HG02798 (cell line): ENCODE results near the gene GGTLC2.

Source experiments
- ATAC-seq: cut with Tn5 transposase; IDR thresholded peaks from one replicate; pipeline ENCODE4 v1.9.1; 2021; ENCODE audit warnings: mild to moderate bottlenecking; ENCODE audit not compliant: unreplicated experiment, poor library complexity

Gene GGTLC2

GRCh38 chr22:22687638-22688500, 43.5 kb downstream of the GGTLC2 start:
- ATAC-seq, result no peak

DNA sequence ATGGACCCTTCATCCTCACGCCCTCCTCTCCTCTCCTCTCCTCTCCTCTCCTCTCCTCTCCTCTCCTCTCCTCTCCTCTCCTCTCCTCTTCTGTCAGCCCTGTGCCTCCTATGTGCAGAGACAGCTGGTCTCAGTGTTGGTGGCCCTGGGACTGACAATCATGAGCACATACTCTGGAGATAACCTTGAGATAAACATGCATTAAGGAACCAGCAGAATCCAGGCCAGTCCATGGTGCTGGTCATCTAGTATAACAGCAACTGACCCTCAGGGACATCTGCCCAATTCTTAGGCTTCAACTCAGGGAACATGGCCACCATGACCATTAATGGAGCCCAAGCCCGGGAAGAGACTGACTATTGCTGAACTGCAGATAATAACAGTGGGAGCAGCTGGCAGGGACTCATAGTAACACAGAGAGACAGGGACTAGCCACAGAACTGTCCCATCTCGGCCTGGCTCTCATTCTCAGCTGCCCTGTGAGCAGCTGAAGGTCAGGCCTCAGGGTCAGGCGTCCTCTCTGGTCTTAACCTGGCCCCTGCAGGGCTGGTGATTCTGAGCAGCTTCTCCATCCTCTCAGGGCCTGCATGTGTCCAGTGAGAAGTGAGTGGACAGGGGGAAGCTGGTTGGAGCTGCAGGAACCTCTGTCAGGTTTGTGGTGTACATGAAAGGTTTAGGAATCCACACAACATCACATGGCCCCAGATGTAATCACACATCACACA, 45.4 kb downstream of the GGTLC2 start:
- ATAC-seq, result no peak

- ATAC-seq, result no peak
Observed at GRCh38 chr22:22691055-22691454, 46.6 kb downstream of the GGTLC2 start.

DNA sequence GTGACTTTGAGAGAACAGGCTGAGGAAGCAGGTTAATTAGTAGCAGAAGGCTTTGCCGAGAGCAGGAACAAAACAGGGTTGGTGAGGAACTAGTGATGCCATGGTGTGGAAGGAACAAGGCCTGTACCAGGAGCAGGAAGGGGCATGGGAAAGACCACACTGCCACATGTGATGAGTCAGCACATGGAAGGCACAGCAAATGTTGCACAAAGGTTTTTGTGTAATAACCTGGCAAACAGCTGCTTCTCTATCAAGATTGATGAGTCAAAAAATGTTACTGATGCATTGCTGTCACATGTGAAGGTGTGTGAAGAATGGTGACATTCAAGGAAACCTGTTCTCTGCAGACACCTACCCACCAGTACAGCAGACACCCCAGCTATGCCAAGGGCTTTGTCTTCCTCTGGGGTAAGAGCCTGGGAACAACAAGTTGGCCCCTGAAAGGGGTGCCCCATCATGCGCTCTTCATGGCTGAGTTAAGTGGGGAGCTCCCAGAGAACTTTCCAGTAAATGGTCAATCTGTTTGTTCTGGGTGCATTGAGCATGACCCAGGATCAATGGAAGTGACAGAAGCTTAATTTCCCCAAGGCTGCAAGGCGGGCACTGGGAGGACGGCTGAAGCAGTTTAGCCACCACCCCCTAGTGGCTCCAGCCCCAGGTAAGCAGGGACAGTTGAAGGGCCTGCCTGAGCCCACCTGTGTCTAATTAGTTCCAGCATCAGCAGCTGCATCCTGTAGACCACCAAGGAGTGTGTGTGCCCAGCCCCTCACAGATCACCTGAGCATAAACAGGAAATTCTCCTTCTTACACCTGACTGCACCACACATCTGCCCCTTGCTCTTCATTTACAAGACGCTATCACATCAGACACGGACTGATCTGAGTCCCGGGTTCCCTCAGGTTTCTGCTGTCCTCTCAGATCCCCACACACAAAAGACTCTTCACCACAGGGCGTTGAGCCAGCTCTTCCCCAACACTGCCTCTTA, 47.6 kb downstream of the GGTLC2 start:
- no peak for ATAC-seq

GRCh38 chr22:22692707-22693530, 48.5 kb downstream of the GGTLC2 start:
- no peak for ATAC-seq

- ATAC-seq, result no peak
Observed at GRCh38 chr22:22693531-22693884, 49.1 kb downstream of the GGTLC2 start.

GRCh38 chr22:22694106-22694505, 49.7 kb downstream of the GGTLC2 start:
- no peak for ATAC-seq

- no peak for ATAC-seq
Observed at GRCh38 chr22:22696104-22696503, 51.7 kb downstream of the GGTLC2 start.
